ENCODE measurements around the gene TAP1.

Gene TAP1

DNA sequence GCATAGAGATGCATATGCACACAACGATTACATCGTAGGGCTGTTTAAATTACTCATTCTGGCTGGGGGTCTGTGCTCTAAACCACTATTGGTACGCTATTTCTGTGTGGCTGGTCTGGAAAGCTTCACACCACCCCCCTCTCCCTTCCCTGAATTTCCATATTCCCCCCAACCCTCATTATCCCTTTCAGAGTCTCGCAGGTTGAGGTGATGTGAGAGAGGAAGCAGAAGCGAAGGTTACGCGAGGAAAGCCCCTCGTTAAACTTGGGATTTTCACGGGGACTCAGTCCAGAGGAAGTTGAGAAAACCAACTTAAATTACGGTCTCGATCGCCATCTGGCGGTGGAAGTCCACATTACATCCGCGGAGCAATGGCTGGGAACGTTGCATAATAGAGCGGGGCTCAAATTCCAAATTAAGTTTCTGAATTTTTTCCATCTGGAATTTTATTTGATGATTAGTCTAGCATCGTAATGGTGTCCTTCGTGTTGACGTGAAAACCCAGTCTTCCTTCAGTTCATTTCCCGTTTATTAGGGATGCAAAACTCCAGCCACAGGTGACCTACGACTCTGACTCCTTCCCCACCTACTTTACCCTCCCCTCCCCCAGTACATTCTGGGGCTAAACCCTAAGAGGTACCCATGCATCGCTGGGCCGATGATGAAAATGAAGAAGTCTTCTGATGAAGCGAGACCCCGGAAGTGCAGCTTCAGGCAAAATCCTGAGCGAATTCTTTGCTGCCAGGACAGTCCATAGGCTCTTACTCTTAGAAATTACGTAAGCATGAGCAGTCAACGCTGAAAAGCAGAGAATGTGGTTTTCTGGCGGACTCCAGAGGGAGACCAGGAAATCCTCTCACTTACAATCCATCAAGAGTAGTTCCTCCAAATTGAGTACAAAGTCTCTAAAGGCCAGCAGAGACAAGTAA, 56.4 kb downstream of the TAP1 start:
- peak; percentile 33 for DNase-seq
